Chondrocyte (in vitro differentiated cells): ENCODE measurements around the gene SYCE3. TPM values are rescaled to one million over a fixed set of nuclear protein-coding genes. Genes with fewer than 3 reads are reported as not detected.

Source experiments
- DNase-seq: peaks from one replicate; pipeline ENCODE4 v3.0.0; 2021; ENCODE audit warnings: mixed read lengths, low spot score
- H3K27ac Mint-ChIP-seq: one replicate; pipeline ENCODE4 v1.8.0; 2021; ENCODE audit warnings: mild to moderate bottlenecking, moderate library complexity, mixed read lengths; ENCODE audit not compliant: unreplicated experiment
- H3K27me3 Mint-ChIP-seq: 2 replicates; pipeline ENCODE4 v1.8.0; 2021; ENCODE audit warnings: low read depth, mixed read lengths
- H3K36me3 Mint-ChIP-seq: 2 replicates; pipeline ENCODE4 v1.8.0; 2021; ENCODE audit warnings: low read depth, mixed read lengths
- H3K4me1 Mint-ChIP-seq: 2 replicates; pipeline ENCODE4 v1.8.0; 2021; ENCODE audit warnings: low read depth, mild to moderate bottlenecking, mixed read lengths
- H3K4me3 Mint-ChIP-seq: one replicate; pipeline ENCODE4 v1.8.0; 2021; ENCODE audit warnings: mild to moderate bottlenecking, moderate library complexity, mixed read lengths; ENCODE audit not compliant: unreplicated experiment
- H3K9me3 Mint-ChIP-seq: 2 replicates; pipeline ENCODE4 v1.8.0; 2021; ENCODE audit warnings: low read depth, mixed read lengths
- CTCF ChIP-seq: fragments of 200-600 bp; sonication (generic); IDR thresholded peaks from 2 replicates; pipeline ENCODE4 v1.5.0; 2021; ENCODE audit warnings: antibody characterized with exemption, mild to moderate bottlenecking, moderate library complexity
- total RNA-seq: library from RNA; stranded (reverse); gene quantifications from 3 replicates; pipeline ENCODE4 v1.2.1, GENCODE V29; 2021

The SYCE3 gene
- total RNA-seq, 1 donor from 2014 or later = not detected

- H3K27ac Mint-ChIP-seq = peak within 1 kb of the TSS; percentile 81
- H3K36me3 Mint-ChIP-seq = peaks cover 9% of the 10 kb centered on the region
- no peaks in the 10 kb centered on the region for H3K9me3 Mint-ChIP-seq
- peak; percentile 100 for DNase-seq
- H3K27me3 Mint-ChIP-seq = no peaks in the 10 kb centered on the region
- peak within 1 kb of the TSS; percentile 88 for H3K4me3 Mint-ChIP-seq
- no peak for TF ChIP-seq CTCF
- peaks cover 19% of the 10 kb centered on the region for H3K4me1 Mint-ChIP-seq
Measured at GRCh38 chr22:50582493-50583293, 20.0 kb upstream of the SYCE3 start, which contains the start of gene CHKB. Gene CHKB, minus strand, starts transcription at chr22:50582849. Its CDS starts 68 bp downstream, at chr22:50582781.

GRCh38 chr22:50581950-50582492, 19.3 kb upstream of the SYCE3 start:
- Mint-ChIP-seq H3K27ac (peak overlapping the region; percentile 57), H3K36me3 (peaks cover 9% of the 10 kb centered on the region)

GRCh38 chr22:50581031-50581949, 18.6 kb upstream of the SYCE3 start:
- Mint-ChIP-seq H3K4me3 (peak overlapping the region; percentile 88), H3K36me3 (peaks cover 9% of the 10 kb centered on the region), H3K27me3 (no peaks in the 10 kb centered on the region), H3K4me1 (peaks cover 19% of the 10 kb centered on the region), H3K9me3 (no peaks in the 10 kb centered on the region), H3K27ac (peak overlapping the region; percentile 57)
- peak; percentile 47 for DNase-seq
- TF ChIP-seq CTCF = no peak

More at GRCh38 chr22:50581950-50582492, 19.3 kb upstream of the SYCE3 start:
- no peaks in the 10 kb centered on the region for H3K27me3 Mint-ChIP-seq
- peak overlapping the region; percentile 88 for H3K4me3 Mint-ChIP-seq
- H3K4me1 Mint-ChIP-seq = peaks cover 19% of the 10 kb centered on the region
- peak; percentile 88 for DNase-seq
- TF ChIP-seq CTCF = no peak
- H3K9me3 Mint-ChIP-seq = no peaks in the 10 kb centered on the region

GRCh38 chr22:50579752-50580151, 17.0 kb upstream of the SYCE3 start:
- Mint-ChIP-seq H3K4me3 (no peak overlapping the region), H3K4me1 (peaks cover 19% of the 10 kb centered on the region), H3K27me3 (no peaks in the 10 kb centered on the region), H3K36me3 (peaks cover 9% of the 10 kb centered on the region), H3K27ac (no peak overlapping the region), H3K9me3 (no peaks in the 10 kb centered on the region)
- no peak for TF ChIP-seq CTCF
- no peak for DNase-seq
